Stimulated activated CD4-positive, alpha-beta T cell treated with anti-CD3 and anti-CD28 coated beads, Interleukin-1b, Interleukin-23, amount 100 ng/mL, for 1 hour (primary cell): ENCODE measurements around the gene VWA1.

Experiments
- DNase-seq, 2 donors: peaks; one replicate each; pipeline ENCODE4 v3.0.0-alpha.2; 2020; ENCODE audit warnings: low read depth in 2 of 2

The VWA1 gene, protein sequence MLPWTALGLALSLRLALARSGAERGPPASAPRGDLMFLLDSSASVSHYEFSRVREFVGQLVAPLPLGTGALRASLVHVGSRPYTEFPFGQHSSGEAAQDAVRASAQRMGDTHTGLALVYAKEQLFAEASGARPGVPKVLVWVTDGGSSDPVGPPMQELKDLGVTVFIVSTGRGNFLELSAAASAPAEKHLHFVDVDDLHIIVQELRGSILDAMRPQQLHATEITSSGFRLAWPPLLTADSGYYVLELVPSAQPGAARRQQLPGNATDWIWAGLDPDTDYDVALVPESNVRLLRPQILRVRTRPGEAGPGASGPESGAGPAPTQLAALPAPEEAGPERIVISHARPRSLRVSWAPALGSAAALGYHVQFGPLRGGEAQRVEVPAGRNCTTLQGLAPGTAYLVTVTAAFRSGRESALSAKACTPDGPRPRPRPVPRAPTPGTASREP

DNA sequence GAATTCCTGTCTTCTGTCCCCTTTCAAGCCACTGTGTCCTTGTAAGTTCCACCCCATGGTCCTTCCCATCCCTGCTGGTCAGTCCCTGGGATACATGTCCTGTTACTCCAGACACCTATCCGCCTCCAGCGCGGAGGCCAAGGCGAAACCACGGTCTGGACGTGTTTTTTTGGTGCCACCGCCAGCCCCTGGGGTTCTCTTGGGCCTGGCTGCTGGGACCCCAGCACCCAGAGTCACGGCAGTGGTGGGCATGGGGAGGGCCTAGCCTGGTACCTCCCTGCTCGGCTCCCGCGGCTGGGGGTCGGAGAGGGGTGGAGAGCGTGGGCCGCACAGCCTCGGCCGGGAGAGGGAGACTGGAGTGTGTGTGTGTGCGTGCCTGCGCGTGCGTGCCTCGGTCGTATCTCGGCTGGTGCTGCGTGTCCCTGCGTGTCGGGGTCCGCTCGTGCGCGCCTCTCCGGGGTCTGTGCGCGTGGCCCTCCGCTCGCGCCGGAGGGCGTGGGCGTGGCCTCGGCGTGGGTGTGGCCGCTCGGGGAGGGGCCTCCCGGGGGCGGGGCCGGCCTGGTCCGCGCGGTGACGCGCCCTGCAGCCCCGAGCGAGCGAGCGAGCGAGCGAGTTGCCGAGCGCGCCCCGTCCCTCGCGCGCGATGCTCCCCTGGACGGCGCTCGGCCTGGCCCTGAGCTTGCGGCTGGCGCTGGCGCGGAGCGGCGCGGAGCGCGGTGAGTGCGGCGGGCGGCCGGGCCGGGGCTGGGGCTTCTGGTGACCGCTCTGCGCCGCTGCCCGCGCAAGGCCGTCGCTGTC lies at the start of gene VWA1:
VWA1 (plus strand) TSS at position 585 of the 798 bp plus-strand sequence; CDS start at position 644, 59 bp downstream.
- peak; percentile 23 to 48 for DNase-seq

DNA sequence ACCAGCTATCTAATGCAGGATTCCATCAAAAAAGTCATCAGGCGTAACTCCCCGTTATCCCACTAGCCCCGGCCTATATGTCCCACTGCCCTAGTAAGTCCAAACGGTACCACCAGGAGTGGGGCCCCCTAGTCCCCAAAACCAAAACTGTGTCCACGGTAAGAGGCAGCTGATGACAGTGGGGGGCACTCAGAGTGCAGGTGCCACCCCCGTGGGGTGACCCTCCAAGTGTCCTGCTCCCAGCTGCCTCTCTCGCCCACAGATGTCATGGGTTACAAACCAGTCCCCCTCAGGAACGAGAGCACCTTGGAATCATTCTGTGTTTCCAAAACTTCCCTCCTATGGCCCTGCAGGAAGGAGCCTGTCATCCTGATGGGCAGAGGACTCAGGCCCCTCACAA lies 49.6 kb upstream of the VWA1 start:
- no peak for DNase-seq

DNA sequence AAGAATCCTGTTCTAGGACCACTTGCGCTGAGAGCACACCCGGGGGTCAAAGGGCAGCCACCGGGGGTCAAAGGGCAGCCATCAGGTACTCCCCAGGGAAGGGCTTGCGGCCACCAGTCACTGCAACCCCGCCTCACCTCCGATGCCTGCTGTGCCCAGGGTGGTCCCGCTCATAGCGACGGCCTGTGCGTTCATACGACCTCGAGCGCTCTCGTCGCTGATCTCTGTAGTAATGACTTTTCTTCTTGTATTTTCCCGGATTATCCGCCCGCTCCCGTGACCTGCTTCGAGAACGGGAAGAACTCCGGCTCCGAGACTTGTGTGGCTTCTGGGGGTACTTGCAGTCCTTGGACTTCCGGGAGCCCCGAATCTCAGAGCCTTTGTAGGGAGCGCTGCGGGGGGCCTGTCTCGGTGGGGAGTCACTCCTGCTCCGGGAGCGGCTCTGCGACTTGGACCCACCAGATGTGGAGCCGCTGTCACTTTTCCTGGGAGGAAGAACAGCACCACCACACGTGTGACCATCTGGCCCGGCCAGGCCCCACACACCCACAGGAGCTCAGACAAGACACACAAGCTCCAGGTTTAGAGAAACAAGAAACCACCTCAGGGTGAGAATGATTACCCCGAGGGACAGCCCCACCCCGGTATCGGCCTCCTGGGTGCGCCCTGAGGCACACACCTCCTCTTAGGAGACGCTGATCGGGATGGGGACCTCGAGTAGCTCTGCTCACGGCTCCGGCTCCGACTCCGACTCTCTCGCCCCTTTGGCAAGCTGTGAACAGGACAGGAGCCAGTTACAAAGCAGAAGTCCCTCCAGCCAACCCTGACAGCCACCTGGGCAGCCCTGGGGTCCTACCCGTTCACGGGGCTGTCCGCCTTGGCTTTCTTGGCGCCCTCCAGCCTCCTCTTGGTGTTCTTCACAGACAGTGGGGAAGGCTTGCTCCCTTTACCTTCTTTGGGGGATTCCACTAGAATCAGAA lies 48.1 kb upstream of the VWA1 start:
- DNase-seq: no peak

DNA sequence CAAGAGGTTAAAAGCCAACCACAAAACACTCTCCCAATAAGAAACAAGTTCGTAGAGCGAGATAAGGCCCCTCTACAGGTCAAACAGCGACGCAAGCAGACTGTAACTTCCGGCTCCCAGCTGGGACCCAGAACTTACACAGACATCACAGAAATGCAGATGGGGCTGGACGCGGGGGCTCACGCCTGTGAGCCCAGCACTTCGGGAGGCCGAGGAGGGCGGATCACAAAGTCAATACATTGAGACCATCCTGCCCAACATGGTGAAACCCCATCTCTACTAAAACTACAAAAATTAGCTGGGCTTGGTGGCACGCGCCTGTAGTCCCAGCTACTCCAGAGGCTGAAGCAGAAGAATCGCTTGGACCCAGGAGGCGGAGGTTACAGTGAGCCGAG lies 47.4 kb upstream of the VWA1 start:
- DNase-seq: no peak

DNA sequence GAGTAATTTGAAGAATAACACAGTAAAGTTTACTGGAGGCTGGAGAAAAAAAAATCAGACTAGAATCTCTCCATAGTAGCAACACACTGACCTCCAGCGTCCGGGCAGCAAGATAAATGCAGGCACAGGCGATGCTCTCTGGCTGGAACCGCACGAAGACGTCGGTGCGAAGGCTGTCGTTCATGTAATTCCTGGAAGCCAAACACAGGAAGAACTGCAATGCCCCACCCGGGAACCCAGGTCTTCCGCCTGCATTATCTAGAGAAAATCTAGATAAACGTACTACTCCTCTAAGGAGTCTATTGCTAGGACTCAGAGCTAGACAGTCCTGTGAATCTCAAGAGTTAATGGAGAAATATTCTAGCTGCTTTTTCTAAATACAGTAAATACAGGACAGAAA lies 44.8 kb upstream of the VWA1 start:
- no peak for DNase-seq

DNA sequence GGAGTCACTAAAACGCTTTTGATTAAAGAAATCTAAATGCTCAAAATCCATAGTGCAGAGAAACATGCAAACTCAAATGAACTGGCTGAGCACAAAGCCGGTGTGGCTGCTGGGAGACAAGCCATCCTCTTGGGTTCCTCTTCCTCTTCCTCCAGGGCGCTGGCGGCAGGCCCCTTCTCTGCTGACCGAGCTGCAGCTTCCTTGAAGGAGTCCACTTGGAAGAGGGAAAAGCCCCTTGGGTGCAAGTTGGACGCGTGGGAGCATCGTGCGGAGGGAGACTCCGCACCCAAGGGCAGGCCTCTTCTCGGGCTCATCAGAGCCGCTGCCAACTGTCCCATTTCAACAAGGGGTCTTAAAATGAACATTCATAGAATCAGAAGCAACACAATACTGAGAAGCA lies 44.3 kb upstream of the VWA1 start:
- DNase-seq: no peak

DNA sequence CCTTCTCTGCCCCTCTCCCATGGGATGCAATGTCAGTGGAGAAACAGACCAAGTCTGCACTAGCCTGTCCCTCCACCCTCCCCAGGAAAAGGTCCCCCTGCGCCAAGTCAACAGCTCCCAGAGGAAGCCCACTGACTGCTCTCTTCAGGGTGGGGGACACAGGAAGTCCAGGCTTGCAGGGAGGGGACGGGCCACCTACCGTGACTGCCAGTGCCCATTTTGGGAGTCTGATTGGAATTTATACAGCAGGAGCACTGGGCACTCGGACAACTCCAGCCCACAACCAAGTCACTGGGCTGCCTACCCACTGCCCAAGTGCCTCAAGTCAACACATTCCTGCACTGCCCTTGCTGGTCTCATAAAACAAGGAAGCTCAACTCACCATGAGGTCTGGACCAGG lies 42.5 kb upstream of the VWA1 start:
- no peak for DNase-seq

DNA sequence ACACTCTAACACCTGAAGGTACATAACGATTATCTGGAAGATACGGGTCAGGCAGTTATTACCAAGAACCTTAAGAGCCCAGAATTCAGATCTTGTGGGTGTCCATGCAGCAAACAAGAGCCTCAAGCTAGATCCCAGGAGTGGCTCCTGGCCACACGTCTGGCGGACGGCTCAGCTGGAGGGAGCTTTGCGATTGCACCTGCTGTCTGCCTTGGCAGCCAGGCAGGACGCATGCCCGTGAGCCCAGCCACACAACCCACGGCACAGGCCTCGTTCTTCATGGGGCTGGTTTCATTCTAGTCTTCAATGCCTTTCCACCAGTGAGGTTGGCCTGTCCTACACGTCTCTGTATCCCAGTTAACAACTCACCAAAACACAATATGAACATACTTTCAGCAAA lies 42.1 kb upstream of the VWA1 start:
- no peak for DNase-seq

DNA sequence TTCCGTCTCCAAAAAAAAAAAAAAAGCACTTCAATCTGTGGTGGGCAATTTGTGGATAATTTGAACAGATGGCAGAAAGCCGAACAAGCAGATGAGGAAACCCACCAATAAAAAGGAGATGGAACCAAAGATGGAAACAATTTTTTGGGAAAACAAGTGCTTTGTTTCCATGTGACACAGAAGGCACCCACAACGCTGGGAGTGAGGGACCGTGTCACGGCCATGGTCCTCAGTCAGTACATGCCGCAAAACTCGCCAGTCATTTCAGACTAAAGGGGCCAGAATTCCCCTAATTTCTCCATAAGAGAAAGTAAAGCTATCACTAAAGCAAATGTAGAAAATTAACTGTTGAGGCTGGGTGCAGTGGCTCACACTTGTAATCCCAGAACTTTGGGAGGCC lies 41.4 kb upstream of the VWA1 start:
- DNase-seq: no peak

DNA sequence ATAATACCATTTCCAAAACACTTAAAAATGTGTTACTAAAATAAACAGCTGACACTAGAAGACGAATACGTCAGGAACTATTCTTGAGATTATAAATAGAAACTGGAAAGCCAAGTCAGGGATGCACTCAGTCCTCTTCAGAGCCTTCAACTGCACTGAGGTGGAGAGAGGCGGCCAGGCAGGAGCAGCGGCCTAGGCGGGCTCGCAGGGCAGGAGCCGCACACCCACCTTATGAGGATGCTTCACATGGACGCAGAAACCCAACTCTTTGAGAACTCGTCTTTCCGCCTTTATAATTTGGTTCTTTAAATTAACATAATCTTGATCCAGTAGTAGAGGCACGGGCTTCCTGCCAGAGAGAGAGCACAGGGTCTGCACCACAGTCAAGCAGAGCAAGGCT lies 40.3 kb upstream of the VWA1 start:
- DNase-seq: no peak

DNA sequence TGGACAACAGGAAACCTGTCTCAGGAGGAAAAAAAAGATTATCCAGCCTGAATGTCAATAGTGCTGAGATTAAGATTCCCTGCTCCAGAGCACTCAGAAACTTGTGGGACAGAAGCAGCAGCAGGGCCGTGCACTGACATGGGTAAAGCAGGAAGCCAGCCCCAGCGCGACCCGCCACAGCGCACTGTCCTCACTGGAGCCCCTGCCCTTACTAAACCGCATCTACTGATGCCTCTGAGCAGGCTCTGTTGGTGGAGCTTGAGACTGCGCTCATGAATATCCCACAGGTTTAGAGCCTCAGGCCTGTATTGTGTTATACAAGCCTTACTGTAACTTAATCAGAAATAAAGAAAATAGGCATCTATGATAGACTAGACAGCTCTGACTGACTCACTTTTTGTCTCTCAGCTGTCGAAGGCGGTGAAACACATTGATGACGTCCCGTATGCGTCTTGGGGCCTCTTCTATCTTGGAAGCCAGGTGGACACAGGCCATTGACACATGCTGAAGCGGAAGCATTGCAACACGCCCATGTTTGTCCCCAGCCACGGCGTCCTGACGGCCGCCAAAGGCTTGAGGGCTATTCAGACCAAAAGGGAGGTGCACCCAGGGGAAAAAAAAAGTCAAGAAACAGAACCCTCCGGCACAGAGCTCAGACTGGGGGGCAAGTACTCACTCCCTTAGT lies 37.5 kb upstream of the VWA1 start:
- no peak for DNase-seq

DNA sequence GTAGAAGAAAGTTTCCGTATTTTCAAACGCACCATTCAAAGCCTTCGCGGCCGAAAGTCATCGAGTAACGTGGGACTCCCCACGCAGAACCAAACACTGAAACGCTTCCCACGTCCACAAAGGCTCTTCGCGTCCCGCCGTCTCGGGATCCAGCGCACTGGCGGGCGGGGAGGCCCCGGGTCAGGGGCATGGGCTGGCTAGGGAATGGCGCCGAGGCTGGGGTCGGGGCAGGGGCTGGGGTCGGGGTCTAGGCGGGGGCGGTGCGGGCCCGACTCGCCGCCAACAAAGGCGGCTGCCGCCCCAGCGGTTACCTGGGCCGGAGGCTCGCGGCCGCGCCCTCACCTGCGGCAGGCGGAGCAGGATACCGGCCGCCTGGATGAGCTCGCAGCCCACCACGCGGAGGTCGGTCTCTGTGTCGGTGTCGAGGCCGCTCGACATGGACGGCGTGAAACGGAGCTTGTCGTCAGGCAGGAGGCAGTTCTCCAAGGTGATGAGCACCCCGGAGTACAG lies 36.8 kb upstream of the VWA1 start:
- DNase-seq: no peak

DNA sequence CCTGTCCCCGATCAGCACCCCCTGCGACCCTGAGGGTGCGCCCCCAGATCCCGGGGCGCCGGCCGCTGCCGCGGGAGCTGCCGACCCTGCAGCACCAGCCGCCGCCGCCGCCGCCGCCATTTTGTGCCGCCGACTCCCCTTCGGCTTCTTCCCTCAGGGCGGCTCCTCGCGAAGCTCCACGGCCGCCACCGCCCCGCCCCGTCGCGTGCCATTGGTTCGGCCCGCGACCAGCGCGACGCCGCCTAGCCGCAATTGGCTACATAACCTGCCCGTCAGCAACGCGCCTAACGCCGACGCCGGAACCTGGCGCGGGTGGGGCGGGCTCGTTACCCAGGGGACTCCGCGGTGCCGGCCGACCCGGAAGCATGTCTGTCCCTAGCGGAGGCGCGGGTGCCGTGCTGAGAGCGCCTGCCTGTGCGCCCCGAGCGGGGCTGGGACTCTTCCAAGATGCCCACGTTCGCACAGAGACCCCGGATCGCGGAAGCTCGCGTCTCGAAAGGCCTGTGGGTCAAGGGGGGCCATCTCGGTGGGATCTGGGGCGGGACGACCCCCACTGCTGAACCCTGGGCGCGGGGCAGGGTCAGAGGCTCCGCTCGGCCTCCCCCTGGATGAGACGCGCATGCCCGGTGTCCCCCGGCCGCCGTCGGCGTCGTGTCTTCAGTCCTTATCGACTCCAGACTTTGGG lies 36.2 kb upstream of the VWA1 start, which contains the start of gene CCNL2:
CCNL2 (minus strand) TSS at position 149 of the 685 bp plus-strand sequence; CDS start at position 120, 29 bp downstream.
- peak; percentile 96 to 98 for DNase-seq

DNA sequence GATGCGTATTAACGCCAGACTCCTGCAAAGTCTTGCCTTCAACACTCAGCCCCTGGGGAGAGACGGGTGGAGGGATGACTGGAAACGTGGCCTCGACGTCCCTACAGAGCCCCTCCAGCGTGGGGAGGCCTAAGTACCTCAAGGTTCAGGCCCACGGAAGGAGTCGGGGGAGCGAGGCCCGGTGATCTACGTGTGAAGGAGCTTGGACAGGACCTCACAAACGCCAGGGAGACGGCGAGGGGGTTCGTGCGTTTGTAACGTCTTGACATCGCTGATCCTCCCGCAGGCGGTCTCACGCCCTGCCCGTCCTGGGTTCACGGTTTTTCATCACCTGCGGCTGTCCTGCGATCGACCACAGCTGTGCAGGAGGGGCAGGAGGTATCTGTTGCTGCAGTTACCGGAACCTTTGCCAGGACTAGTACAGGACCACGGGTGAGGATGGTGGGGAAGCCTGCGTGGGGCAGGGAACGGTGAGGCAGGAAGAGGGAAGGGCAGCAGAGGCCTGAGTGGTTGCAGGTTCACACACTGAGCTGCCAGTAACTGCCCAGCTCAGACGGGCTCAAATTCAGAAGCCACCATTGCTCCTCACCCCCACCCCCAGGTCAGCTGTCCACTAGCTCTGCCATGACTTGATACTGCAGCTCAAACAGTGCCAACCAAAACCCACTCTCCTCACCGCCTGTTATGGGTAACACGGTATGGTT lies 35.5 kb upstream of the VWA1 start:
- no peak for DNase-seq

DNA sequence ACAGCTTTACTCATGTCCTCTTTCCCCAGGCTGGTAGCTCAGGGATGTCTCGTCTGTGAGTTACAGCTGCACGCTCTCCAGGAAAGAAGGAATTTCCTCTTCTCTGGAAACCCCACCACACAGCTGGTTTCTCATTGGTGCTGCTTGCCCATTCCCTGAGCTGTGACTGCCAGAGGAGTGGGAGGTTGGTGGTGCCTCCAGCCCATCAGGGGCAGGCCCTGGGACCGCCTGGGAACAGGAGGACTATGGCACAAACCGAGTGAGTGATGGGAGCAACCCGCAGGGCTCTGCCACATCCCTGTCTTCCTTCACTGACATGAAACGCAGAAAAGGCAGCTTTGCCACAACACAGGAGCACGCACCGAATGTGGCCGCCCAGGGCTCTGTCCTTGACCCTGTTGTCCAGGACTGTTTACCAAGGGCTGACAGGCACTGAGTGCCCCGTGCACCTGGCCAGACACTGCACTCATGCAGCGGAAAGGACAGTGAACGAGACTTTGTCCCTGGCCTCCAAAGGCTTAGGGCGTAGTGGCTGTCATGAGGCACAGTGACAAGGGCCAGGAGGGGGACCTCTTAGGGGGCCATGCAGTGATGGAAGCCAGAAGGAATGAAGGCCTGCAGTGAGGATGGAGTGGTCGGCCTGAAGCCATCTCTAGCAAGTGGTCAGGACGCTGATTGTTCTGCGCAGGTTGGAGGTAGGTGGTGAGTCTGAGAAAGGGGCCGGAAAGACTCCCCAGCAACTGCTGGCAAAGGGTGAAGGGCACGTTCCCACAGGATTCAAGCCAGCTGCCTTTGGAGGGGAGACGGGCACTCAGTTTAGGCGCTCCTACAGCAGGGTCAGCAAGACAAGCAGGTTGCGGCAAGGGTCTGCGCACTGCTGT lies 34.7 kb upstream of the VWA1 start:
- no peak for DNase-seq

DNA sequence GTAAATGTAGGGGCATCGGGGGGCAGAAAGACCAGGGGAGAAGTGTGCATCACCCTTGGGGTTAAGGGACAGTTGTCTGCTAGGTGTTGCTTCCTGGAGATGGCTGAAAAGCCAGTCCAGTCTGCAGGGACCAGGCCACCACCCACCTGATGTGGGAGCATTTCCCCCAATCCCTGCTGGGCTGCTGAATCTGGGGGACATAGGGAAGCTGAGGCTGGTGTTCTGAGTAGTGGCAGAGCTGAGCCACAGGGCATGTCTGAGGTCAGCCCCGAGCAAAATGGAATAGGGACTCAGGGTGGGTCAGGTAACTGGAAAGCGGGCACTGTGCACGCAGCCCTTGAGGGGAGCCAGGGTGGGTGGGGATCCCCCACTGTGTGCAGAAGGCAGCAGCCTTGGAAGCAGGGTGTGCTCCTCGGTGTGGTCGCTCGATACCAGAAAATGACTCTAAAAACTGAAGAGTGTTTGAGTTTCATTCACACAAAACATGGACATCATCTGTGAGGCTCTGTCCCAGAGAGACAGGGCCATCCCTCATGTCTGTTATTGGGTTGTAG lies 34.0 kb upstream of the VWA1 start:
- no peak for DNase-seq

DNA sequence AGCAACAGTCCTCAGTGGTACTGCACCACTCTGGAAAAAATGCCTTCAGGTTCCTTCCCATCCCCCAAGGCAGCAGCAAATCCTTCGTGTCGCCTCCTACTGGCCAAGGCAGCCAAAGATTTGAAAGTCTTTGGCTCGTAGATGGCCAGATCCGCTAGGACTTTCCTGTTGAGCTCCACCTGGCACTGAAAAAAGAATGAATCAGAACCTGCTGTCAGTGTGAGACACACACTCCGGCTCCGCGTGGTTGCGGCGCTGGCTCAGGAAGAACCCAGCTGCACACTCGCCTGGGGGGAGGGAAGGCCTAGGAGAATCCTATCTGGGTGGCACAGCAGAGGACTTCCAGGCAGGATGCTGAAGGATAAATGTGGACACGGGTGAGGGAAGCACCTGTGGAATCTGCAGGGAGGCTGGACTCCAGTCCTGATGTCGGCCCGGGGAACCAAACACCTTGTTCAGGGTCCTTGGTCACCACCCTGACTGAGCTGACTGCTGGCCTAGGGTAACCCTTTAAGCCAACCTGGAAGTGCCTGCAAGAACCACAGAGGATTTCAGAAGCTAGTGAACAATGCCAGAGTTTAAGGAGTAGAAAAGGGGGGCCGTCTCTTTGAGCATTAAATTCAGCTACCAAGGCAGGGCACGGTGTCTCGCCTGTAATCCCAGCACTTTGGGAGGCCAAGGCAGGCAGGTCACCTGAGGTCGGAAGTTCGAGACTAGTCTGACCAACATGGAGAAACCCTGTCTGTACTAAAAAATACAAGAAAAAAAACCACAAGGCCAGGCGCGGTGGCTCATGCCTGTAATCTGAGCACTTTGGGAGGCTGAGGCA lies 33.2 kb upstream of the VWA1 start:
- DNase-seq: no peak
